AG04449 (cell line): ENCODE data around the gene LHFPL3.

Experiments
- CTCF ChIA-PET: fragments of 350-600 bp; formaldehyde crosslinking; extraction: SDS; loops from one replicate; lab custom pipeline; 2021; ENCODE audit warnings: antibody characterized with exemption; lab: Yijun Ruan, JAX
- POLR2A ChIA-PET: fragments of 400-600, 350-600 bp; formaldehyde crosslinking; extraction: SDS; loops from one replicate; lab custom pipeline; 2020; ENCODE audit warnings: antibody characterized with exemption, inconsistent platforms; lab: Yijun Ruan, JAX
- DNase-seq: peaks from one replicate; pipeline ENCODE4 v3.0.0-alpha.2; 2010; ENCODE audit warnings: low read depth, low spot score
- H3K4me3 ChIP-seq: 2 replicates; pipeline ENCODE4 v1.5.1; 2011; ENCODE audit warnings: low read depth, mild to moderate bottlenecking, control low read depth, low read length
- CTCF ChIP-seq: IDR thresholded peaks from one replicate; pipeline ENCODE4 v1.5.1; 2011; ENCODE audit warnings: mild to moderate bottlenecking, moderate library complexity, low read length, control low read depth, inconsistent platforms; ENCODE audit not compliant: insufficient read depth; ENCODE audit errors: missing control alignments

LHFPL3 gene

GRCh38 chr7:104940023-104940710 is 611.8 kb downstream of the LHFPL3 start:
- no peak for DNase-seq
- CTCF ChIA-PET = interaction anchor here (0.8 to 1.2 kb wide), 3 partner anchors 9 to 43 kb away, joined by 3 read pairs; no protein-coding TSS in a partner anchor
- no peak for TF ChIP-seq CTCF
- POLR2A ChIA-PET = no interaction called here
- H3K4me3 ChIP-seq = no peak overlapping the region

- CTCF ChIA-PET = no interaction called here
- POLR2A ChIA-PET = interaction anchor here (0.8 kb wide), 1 partner anchor 9 kb away, joined by 3 read pairs; no protein-coding TSS in a partner anchor
- TF ChIP-seq CTCF = no peak
- no peak overlapping the region for H3K4me3 ChIP-seq
- DNase-seq = no peak
Measured at GRCh38 chr7:104943502-104944343, 615.3 kb downstream of the LHFPL3 start.

- no peak overlapping the region for H3K4me3 ChIP-seq
- CTCF ChIA-PET = interaction anchor here (0.7 to 1.0 kb wide), 2 partner anchors 23 to 36 kb away, joined by 3 read pairs; no protein-coding TSS in a partner anchor
- DNase-seq = no peak
- POLR2A ChIA-PET = interaction anchor here (1.0 kb wide), 1 partner anchor 68 kb away, joined by 3 read pairs; the partner anchor contains the start of gene KMT2E
- no peak for TF ChIP-seq CTCF
Measured at GRCh38 chr7:104945599-104945956, 617.2 kb downstream of the LHFPL3 start.

- H3K4me3 ChIP-seq = no peak overlapping the region
- ChIA-PET CTCF (no interaction called here), POLR2A (no interaction called here)
- DNase-seq = no peak
- TF ChIP-seq CTCF = no peak
Measured at GRCh38 chr7:104946338-104946737, 617.9 kb downstream of the LHFPL3 start.

GRCh38 chr7:104950006-104950405 is 621.6 kb downstream of the LHFPL3 start:
- ChIA-PET CTCF (no interaction called here), POLR2A (no interaction called here)
- TF ChIP-seq CTCF = no peak
- DNase-seq = no peak
- no peak overlapping the region for H3K4me3 ChIP-seq

- POLR2A ChIA-PET = no interaction called here
Measured at GRCh38 chr7:104950754-104951153, 622.4 kb downstream of the LHFPL3 start.

More at GRCh38 chr7:104950754-104951153, 622.4 kb downstream of the LHFPL3 start:
- DNase-seq = no peak
- TF ChIP-seq CTCF = no peak
- CTCF ChIA-PET = no interaction called here
- H3K4me3 ChIP-seq = no peak overlapping the region
